Trophoblast cell (in vitro differentiated cells and primary cell): ENCODE data around the gene TESMIN.

Experiments
- DNase-seq, 2 donors: peaks; one replicate each; pipeline ENCODE4 v3.0.0-alpha.2; 2016
- H2AFZ ChIP-seq: 2 replicates; pipeline ENCODE4 v1.6.1; 2013; ENCODE audit warnings: low read length, moderate library complexity, mild to moderate bottlenecking; ENCODE audit not compliant: insufficient read depth, poor library complexity
- H2AK5ac ChIP-seq: 2 replicates; pipeline ENCODE4 v1.6.1; 2013; ENCODE audit warnings: mild to moderate bottlenecking, low read length
- H2BK120ac ChIP-seq: 2 replicates; pipeline ENCODE4 v1.6.1; 2013; ENCODE audit warnings: low read length, mild to moderate bottlenecking, moderate library complexity; ENCODE audit not compliant: insufficient read depth, poor library complexity
- H2BK12ac ChIP-seq: 2 replicates; pipeline ENCODE4 v1.6.1; 2013; ENCODE audit warnings: mild to moderate bottlenecking, low read length, moderate library complexity
- H2BK5ac ChIP-seq: 2 replicates; pipeline ENCODE4 v1.6.1; 2013; ENCODE audit warnings: low read length, low read depth, moderate library complexity, mild to moderate bottlenecking; ENCODE audit not compliant: poor library complexity
- H3K14ac ChIP-seq: 2 replicates; pipeline ENCODE4 v1.6.1; 2013; ENCODE audit warnings: mild to moderate bottlenecking, low read length
- H3K18ac ChIP-seq: 2 replicates; pipeline ENCODE4 v1.6.1; 2013; ENCODE audit warnings: mild to moderate bottlenecking, low read length
- H3K23ac ChIP-seq: 2 replicates; pipeline ENCODE4 v1.6.1; 2013; ENCODE audit warnings: low read length
- H3K27ac ChIP-seq: 2 replicates; pipeline ENCODE4 v1.5.1; 2013; ENCODE audit warnings: low read depth, mild to moderate bottlenecking, inconsistent platforms, low read length, moderate library complexity
- H3K27me3 ChIP-seq: 2 replicates; pipeline ENCODE4 v1.6.1; 2013; ENCODE audit warnings: inconsistent platforms, mild to moderate bottlenecking, low read length, moderate library complexity; ENCODE audit not compliant: insufficient read depth
- H3K36me3 ChIP-seq, 2 experiments: 1 replicate in 1 of 2; 2 replicates in 1 of 2; pipeline ENCODE4 v1.6.1; 2013; ENCODE audit warnings: low read length in 2 of 2, mild to moderate bottlenecking in 2 of 2, moderate library complexity in 1 of 2; ENCODE audit not compliant: insufficient read depth in 2 of 2, control insufficient read depth in 1 of 2
- H3K4ac ChIP-seq: 2 replicates; pipeline ENCODE4 v1.6.1; 2013; ENCODE audit warnings: low read depth, mild to moderate bottlenecking, low read length, moderate library complexity
- H3K4me1 ChIP-seq, 2 experiments: 1 replicate in 1 of 2; 2 replicates in 1 of 2; pipeline ENCODE4 v1.6.1; 2013; ENCODE audit warnings: low read length in 2 of 2, mild to moderate bottlenecking in 2 of 2, moderate library complexity in 1 of 2; ENCODE audit not compliant: insufficient read depth in 2 of 2, control insufficient read depth in 1 of 2
- H3K4me2 ChIP-seq: 2 replicates; pipeline ENCODE4 v1.6.1; 2013; ENCODE audit warnings: inconsistent platforms, mild to moderate bottlenecking, low read length, moderate library complexity
- H3K4me3 ChIP-seq: 2 replicates; pipeline ENCODE4 v1.5.1; 2013; ENCODE audit warnings: mild to moderate bottlenecking, low read depth, low read length, inconsistent platforms
- H3K79me1 ChIP-seq: one replicate; pipeline ENCODE4 v1.6.1; 2013; ENCODE audit warnings: low read length
- H3K79me2 ChIP-seq: 2 replicates; pipeline ENCODE4 v1.6.1; 2013; ENCODE audit warnings: low read length, mild to moderate bottlenecking; ENCODE audit not compliant: control insufficient read depth, insufficient read depth, poor library complexity
- H3K9ac ChIP-seq: 2 replicates; pipeline ENCODE4 v1.6.1; 2013; ENCODE audit warnings: mild to moderate bottlenecking, low read length
- H3K9me3 ChIP-seq: 2 replicates; pipeline ENCODE4 v1.6.1; 2013; ENCODE audit warnings: low read depth, mild to moderate bottlenecking, control low read depth, inconsistent platforms, low read length; ENCODE audit not compliant: insufficient read depth
- H4K12ac ChIP-seq: 2 replicates; pipeline ENCODE4 v1.6.1; 2013; ENCODE audit warnings: low read depth, mild to moderate bottlenecking, low read length, moderate library complexity
- H4K8ac ChIP-seq: 2 replicates; pipeline ENCODE4 v1.6.1; 2013; ENCODE audit warnings: low read depth, mild to moderate bottlenecking, low read length, moderate library complexity
- H4K91ac ChIP-seq: one replicate; pipeline ENCODE4 v1.6.1; 2013; ENCODE audit warnings: low read depth, mild to moderate bottlenecking, low read length, moderate library complexity
- WGBS: extraction: QIAGEN DNeasy Blood & Tissue Kit; methylation state at CpG from one replicate; pipeline ENCODE4 v1.1.7; 2013; ENCODE audit warnings: missing lambda C conversion rate; ENCODE audit not compliant: insufficient read length, insufficient coverage; ENCODE audit errors: extremely low coverage; 5-methylcytosine and 5-hydroxymethylcytosine counted together

Gene TESMIN

DNA sequence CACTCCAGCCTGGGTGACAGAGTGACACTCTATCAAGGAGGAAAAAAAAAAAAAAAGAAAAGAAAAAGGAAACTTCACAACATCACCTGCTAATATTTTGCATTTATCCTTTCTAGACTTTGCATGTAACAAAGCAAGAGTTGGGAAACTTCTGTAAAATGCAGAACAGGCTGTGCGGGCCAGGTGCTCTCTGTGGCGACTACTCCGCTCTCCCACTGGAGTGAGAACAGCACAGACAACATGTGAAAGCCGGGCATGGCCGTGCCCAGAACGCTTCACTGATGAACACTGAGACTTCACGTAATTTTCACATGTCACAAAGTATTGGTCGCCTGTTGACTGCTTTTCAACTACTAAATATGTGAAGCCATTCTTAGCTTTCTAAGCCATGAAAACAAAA is 15.5 kb upstream of the TESMIN start:
- no peak overlapping the region for H3K18ac ChIP-seq
- H3K79me2 ChIP-seq = no peaks in the 10 kb centered on the region
- no CpG with 5 or more reads among the region's 8 CpGs for WGBS
- no peak overlapping the region for H3K4me2 ChIP-seq
- H3K36me3 ChIP-seq = no peaks in the 10 kb centered on the region
- H4K8ac ChIP-seq = no peak overlapping the region
- H3K14ac ChIP-seq = no peak overlapping the region
- no peak overlapping the region for H3K4me3 ChIP-seq
- H2AK5ac ChIP-seq = no peak overlapping the region
- no peak overlapping the region for H2BK120ac ChIP-seq
- DNase-seq = peak in 1 of 2 donors; percentile 59
- H3K4me1 ChIP-seq = peaks cover 4 to 14% of the 10 kb centered on the region in 2 experiments
- H3K27me3 ChIP-seq = no peaks in the 10 kb centered on the region
- no peak overlapping the region for H3K9ac ChIP-seq
- no peak overlapping the region for H2AFZ ChIP-seq
- no peak overlapping the region for H3K4ac ChIP-seq
- no peak overlapping the region for H3K23ac ChIP-seq
- H4K12ac ChIP-seq = no peak overlapping the region
- no peaks in the 10 kb centered on the region for H3K9me3 ChIP-seq
- H3K79me1 ChIP-seq = no peaks in the 10 kb centered on the region
- no peak overlapping the region for H4K91ac ChIP-seq
- H2BK5ac ChIP-seq = no peak overlapping the region
- H3K27ac ChIP-seq = no peak overlapping the region
- no peak overlapping the region for H2BK12ac ChIP-seq

DNA sequence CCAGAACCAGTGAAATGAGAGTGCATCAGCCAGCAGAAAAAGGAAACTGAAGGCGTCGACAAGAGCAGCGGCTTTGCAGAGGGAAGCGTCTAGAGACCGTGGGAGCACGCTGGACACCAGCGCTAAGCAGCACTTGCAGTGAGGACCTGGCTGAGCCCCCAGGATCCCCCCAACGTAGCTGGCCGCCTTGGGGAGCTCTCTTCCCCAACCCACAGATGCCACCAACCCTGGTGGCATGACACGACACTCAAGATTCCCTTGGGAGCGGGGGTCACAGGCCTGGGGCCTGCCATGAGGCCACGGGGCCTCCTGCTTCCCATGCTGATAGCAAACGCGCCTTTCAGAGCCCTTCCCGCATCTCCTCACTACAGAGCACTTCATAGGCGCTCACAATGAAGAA is 13.4 kb upstream of the TESMIN start:
- Histone ChIP-seq H3K79me2 (no peaks in the 10 kb centered on the region), H3K18ac (no peak overlapping the region), H2AFZ (no peak overlapping the region), H2BK120ac (no peak overlapping the region), H2BK12ac (no peak overlapping the region), H3K14ac (no peak overlapping the region), H3K27me3 (no peaks in the 10 kb centered on the region), H3K4me3 (no peak overlapping the region), H3K4ac (no peak overlapping the region), H3K79me1 (no peaks in the 10 kb centered on the region), H4K12ac (no peak overlapping the region), H3K9ac (no peak overlapping the region), H3K27ac (no peak overlapping the region), H2BK5ac (no peak overlapping the region), H4K91ac (no peak overlapping the region), H3K36me3 (no peaks in the 10 kb centered on the region), H3K4me1 (peaks cover 4 to 14% of the 10 kb centered on the region in 2 experiments), H3K23ac (no peak overlapping the region), H3K9me3 (peaks cover 1% of the 10 kb centered on the region), H3K4me2 (no peak overlapping the region), H2AK5ac (no peak overlapping the region), H4K8ac (no peak overlapping the region)
- no peak for DNase-seq
- WGBS = no CpG with 5 or more reads among the region's 16 CpGs

DNA sequence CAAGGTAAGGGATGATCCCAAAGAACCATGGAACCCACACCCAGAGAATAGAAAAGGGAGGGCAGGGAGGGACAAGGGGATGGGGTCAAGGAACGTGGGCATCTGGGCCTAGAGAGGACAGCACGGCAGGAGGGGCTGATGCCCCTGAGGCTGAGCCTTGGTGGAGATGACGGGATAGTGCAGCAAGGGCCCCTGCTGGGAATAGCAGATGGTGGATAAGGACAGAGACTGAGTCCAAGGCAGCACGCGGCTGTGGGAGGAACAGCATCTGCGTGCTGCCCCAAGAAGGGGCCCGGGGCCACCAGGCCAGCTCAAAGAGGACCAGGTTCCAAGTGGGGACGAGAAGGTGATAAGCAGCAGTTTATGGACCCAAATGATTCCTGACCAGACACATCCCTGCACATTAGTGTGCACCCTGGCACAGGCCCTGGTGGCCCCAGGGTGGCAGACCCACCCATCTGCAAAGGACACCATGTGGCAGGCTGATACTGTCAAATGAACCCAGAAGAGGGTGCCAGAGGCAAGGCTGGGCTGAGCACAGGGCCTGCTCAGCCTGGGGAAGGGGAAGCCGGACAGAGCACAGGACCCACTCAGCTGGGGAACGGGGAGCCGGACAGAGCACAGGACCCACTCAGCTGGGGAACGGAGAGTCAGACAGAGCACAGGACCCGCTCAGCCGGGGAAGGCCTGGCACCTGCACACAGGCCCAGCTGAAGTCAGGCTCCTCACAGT is 12.8 kb upstream of the TESMIN start:
- no peak overlapping the region for H2BK12ac ChIP-seq
- no peaks in the 10 kb centered on the region for H3K79me2 ChIP-seq
- no peak overlapping the region for H4K8ac ChIP-seq
- no peak overlapping the region for H2BK5ac ChIP-seq
- H3K36me3 ChIP-seq = no peaks in the 10 kb centered on the region
- no peak overlapping the region for H3K4me2 ChIP-seq
- H3K4me3 ChIP-seq = no peak overlapping the region
- no peak overlapping the region for H4K12ac ChIP-seq
- no CpG with 5 or more reads among the region's 14 CpGs for WGBS
- peak; percentile 45 for DNase-seq
- no peak overlapping the region for H3K18ac ChIP-seq
- peaks cover 4 to 14% of the 10 kb centered on the region in 2 experiments for H3K4me1 ChIP-seq
- H2BK120ac ChIP-seq = no peak overlapping the region
- peaks cover 1% of the 10 kb centered on the region for H3K9me3 ChIP-seq
- H3K9ac ChIP-seq = no peak overlapping the region
- no peak overlapping the region for H2AK5ac ChIP-seq
- no peak overlapping the region for H3K27ac ChIP-seq
- H3K4ac ChIP-seq = no peak overlapping the region
- no peak overlapping the region for H3K14ac ChIP-seq
- no peak overlapping the region for H3K23ac ChIP-seq
- no peak overlapping the region for H2AFZ ChIP-seq
- H3K79me1 ChIP-seq = no peaks in the 10 kb centered on the region
- no peaks in the 10 kb centered on the region for H3K27me3 ChIP-seq
- no peak overlapping the region for H4K91ac ChIP-seq

DNA sequence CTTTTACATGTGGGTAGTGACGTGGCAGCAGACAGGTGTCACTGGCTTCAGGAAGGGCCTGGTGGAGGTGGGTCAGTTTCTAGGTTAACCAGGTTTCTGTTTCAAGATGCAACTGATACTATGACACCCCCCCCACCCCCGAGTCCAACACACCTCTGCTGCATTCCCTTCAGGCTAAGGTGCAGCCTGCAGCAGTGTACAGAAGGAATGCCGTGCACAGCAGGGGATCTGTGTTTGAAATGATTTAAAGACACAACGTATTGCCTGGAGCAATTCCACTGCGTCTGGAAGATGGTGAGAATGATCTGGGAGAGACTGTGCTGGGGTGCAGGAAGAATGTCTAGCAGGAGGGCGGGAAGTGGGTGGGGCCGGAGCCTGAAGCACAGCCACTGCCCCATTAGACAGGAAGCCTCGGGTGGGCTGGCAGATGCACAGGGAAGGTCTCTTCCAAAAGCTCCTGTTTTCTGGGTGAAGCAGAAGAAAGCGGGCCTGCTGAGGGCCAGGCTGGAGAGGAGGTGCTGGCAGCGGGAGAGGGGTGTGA is 11.9 kb upstream of the TESMIN start:
- H2BK120ac ChIP-seq = no peak overlapping the region
- H3K27ac ChIP-seq = peak overlapping the region; percentile 13
- H3K36me3 ChIP-seq = no peaks in the 10 kb centered on the region
- DNase-seq = peak; percentile 96 to 98
- H3K27me3 ChIP-seq = no peaks in the 10 kb centered on the region
- H3K4me1 ChIP-seq = peaks cover 4 to 14% of the 10 kb centered on the region in 2 experiments
- H2BK5ac ChIP-seq = no peak overlapping the region
- no peak overlapping the region for H2AFZ ChIP-seq
- H3K9ac ChIP-seq = no peak overlapping the region
- H3K4me2 ChIP-seq = peak overlapping the region; percentile 17
- H4K8ac ChIP-seq = no peak overlapping the region
- no peak overlapping the region for H3K23ac ChIP-seq
- H3K4me3 ChIP-seq = no peak overlapping the region
- peak overlapping the region; percentile 31 for H3K18ac ChIP-seq
- no peak overlapping the region for H3K4ac ChIP-seq
- H2BK12ac ChIP-seq = peak overlapping the region; percentile 12
- no peak overlapping the region for H3K14ac ChIP-seq
- no CpG with 5 or more reads among the region's 10 CpGs for WGBS
- H4K12ac ChIP-seq = no peak overlapping the region
- H3K79me2 ChIP-seq = no peaks in the 10 kb centered on the region
- H2AK5ac ChIP-seq = no peak overlapping the region
- H3K9me3 ChIP-seq = peaks cover 1% of the 10 kb centered on the region
- H4K91ac ChIP-seq = no peak overlapping the region
- no peaks in the 10 kb centered on the region for H3K79me1 ChIP-seq
